OCI-LY7 (cell line): ENCODE measurements around the gene PEX14. TPM values are rescaled to one million over a fixed set of nuclear protein-coding genes. Genes with fewer than 3 reads are reported as not detected.

Experiments used
- BruUV-seq: library from RNA; stranded (reverse); fragments of 400-500 nt; replicated peaks from 2 replicates; lab custom pipeline; 2021; lab: Mats Ljungman, UMichigan
- CTCF ChIA-PET: fragments of 300-600 bp; sonication (Branson Sonifier 250); formaldehyde crosslinking; loops from one replicate; lab custom pipeline; 2022; ENCODE audit warnings: antibody characterized with exemption; ENCODE audit not compliant: unreplicated experiment; lab: Charles Lee
- POLR2A ChIA-PET: fragments of 300-600 bp; sonication (Branson Sonifier 250); formaldehyde crosslinking; loops from one replicate; lab custom pipeline; 2022; ENCODE audit warnings: antibody characterized with exemption; lab: Charles Lee
- DNase-seq: peaks from one replicate; pipeline ENCODE4 v3.0.0-alpha.2; 2015; ENCODE audit warnings: low spot score
- H2AFZ ChIP-seq: fragments of 200-600 bp; sonication (generic), shearing (Covaris generic); 2 replicates; pipeline ENCODE4 v1.6.1; 2014; ENCODE audit warnings: mild to moderate bottlenecking, antibody characterized with exemption, low read length, moderate library complexity
- H3K27ac ChIP-seq: fragments of 200-600 bp; sonication (generic); 2 replicates; pipeline ENCODE4 v1.5.1; 2014; ENCODE audit warnings: mixed run types, low read depth, mild to moderate bottlenecking, moderate library complexity, low read length, inconsistent platforms; ENCODE audit not compliant: poor library complexity, severe bottlenecking
- H3K36me3 ChIP-seq: fragments of 200-600 bp; sonication (generic); 2 replicates; pipeline ENCODE4 v1.6.1; 2014; ENCODE audit warnings: mild to moderate bottlenecking, antibody characterized with exemption, low read length, moderate library complexity, mixed read lengths; ENCODE audit not compliant: insufficient read depth
- H3K4me1 ChIP-seq: fragments of 200-600 bp; sonication (generic); 2 replicates; pipeline ENCODE4 v1.5.1; 2014; ENCODE audit warnings: mild to moderate bottlenecking, low read length; ENCODE audit not compliant: insufficient read depth, poor library complexity, severe bottlenecking
- H3K4me2 ChIP-seq: fragments of 200-600 bp; sonication (generic); 2 replicates; pipeline ENCODE4 v1.6.1; 2014; ENCODE audit warnings: mild to moderate bottlenecking, low read length
- H3K4me3 ChIP-seq: fragments of 200-600 bp; sonication (generic); 2 replicates; pipeline ENCODE4 v1.5.1; 2014; ENCODE audit warnings: mild to moderate bottlenecking, low read depth, low read length; ENCODE audit not compliant: poor library complexity, severe bottlenecking
- H3K79me2 ChIP-seq: fragments of 200-600 bp; sonication (generic); 2 replicates; pipeline ENCODE4 v1.6.1; 2016; ENCODE audit warnings: low read depth, mild to moderate bottlenecking, low read length, moderate library complexity, mixed read lengths; ENCODE audit not compliant: insufficient read depth
- H3K9me2 ChIP-seq: fragments of 200-600 bp; sonication (generic); 2 replicates; pipeline ENCODE4 v1.6.1; 2016; ENCODE audit warnings: mild to moderate bottlenecking, low read length, mixed read lengths; ENCODE audit not compliant: insufficient read depth
- H3K9me3 ChIP-seq: fragments of 200-600 bp; sonication (generic); 2 replicates; pipeline ENCODE4 v1.6.1; 2014; ENCODE audit warnings: mild to moderate bottlenecking, mixed run types, low read length, mixed read lengths
- H4K20me1 ChIP-seq: fragments of 200-600 bp; sonication (generic); 2 replicates; pipeline ENCODE4 v1.6.1; 2014; ENCODE audit warnings: mild to moderate bottlenecking, antibody characterized with exemption, low read length, moderate library complexity, mixed read lengths; ENCODE audit not compliant: insufficient read depth
- CTCF ChIP-seq: fragments of 200-600 bp; sonication (generic); conservative IDR thresholded peaks from 2 replicates; pipeline ENCODE4 v1.5.1; 2014; ENCODE audit warnings: mild to moderate bottlenecking, antibody characterized with exemption, low read length, moderate library complexity, mixed read lengths
- EZH2phosphoT487 ChIP-seq: fragments of 200-600 bp; sonication (generic); IDR thresholded peaks from 2 replicates; pipeline ENCODE4 v1.6.1; 2018; ENCODE audit warnings: low read depth, borderline replicate concordance, mild to moderate bottlenecking, mixed run types, antibody characterized with exemption, low read length, moderate library complexity, mixed read lengths
- intact Hi-C: fragments of 100-400 bp; cut with micrococcal nuclease; formaldehyde crosslinking; loops from one replicate; pipeline ENCODE4 v1.10.0; 2022; ENCODE audit not compliant: unreplicated experiment
- total RNA-seq, 2 experiments: library from RNA; depleted of rRNA in 1 of 2; stranded (reverse); fragments of >200 nt in 1 of 2; shearing (Covaris generic) in 1 of 2; gene quantifications; 2 replicates each; pipeline ENCODE4 v1.2.3, GENCODE V29; 2014 to 2022

Gene PEX14
- total RNA-seq, 2 experiments from 2014 or later: 14.6 to 24.3 TPM

GRCh38 chr1:10530756-10531495, 56.2 kb downstream of the PEX14 start:
- intact Hi-C loops: no loop called here

GRCh38 chr1:10532362-10532761, 57.6 kb downstream of the PEX14 start:
- Histone ChIP-seq H3K4me2 (no peak overlapping the region), H3K36me3 (peaks cover 7% of the 10 kb centered on the region; the same call in 1 of the 2 replicates), H3K4me3 (no peak overlapping the region), H4K20me1 (peaks cover 7% of the 10 kb centered on the region; the same call in 1 of the 2 replicates), H3K9me3 (no peaks in the 10 kb centered on the region), H3K9me2 (no peaks in the 10 kb centered on the region), H3K79me2 (no peaks in the 10 kb centered on the region), H2AFZ (no peak overlapping the region), H3K4me1 (no peaks in the 10 kb centered on the region), H3K27ac (no peak overlapping the region)
- ChIA-PET POLR2A (no interaction called here), CTCF (no interaction called here)
- no peak for DNase-seq
- TF ChIP-seq CTCF (no peak), EZH2phosphoT487 (no peak)
- BruUV-seq: no TSS peak
- intact Hi-C loops: no loop called here

More at GRCh38 chr1:10530756-10531495, 56.2 kb downstream of the PEX14 start:
- Histone ChIP-seq H2AFZ (no peak overlapping the region), H3K4me3 (no peak overlapping the region), H3K27ac (no peak overlapping the region), H3K4me2 (no peak overlapping the region), H3K9me3 (no peaks in the 10 kb centered on the region), H4K20me1 (peaks cover 7% of the 10 kb centered on the region; the same call in 1 of the 2 replicates), H3K4me1 (no peaks in the 10 kb centered on the region), H3K9me2 (no peaks in the 10 kb centered on the region), H3K36me3 (no peaks in the 10 kb centered on the region), H3K79me2 (no peaks in the 10 kb centered on the region)
- BruUV-seq: no TSS peak
- DNase-seq: no peak
- ChIA-PET POLR2A (no interaction called here), CTCF (no interaction called here)
- no peak for TF ChIP-seq CTCF
- TF ChIP-seq EZH2phosphoT487: no peak

GRCh38 chr1:10534519-10534918, 59.8 kb downstream of the PEX14 start:
- BruUV-seq: no TSS peak
- H3K4me2 ChIP-seq: no peak overlapping the region

More at GRCh38 chr1:10534519-10534918, 59.8 kb downstream of the PEX14 start:
- H3K9me2 ChIP-seq: no peaks in the 10 kb centered on the region
- H3K27ac ChIP-seq: no peak overlapping the region
- H2AFZ ChIP-seq: no peak overlapping the region
- TF ChIP-seq CTCF (no peak), EZH2phosphoT487 (no peak)
- no peaks in the 10 kb centered on the region for H3K9me3 ChIP-seq
- intact Hi-C loops: no loop called here
- no peak overlapping the region for H3K4me3 ChIP-seq
- no peak for DNase-seq
- H3K79me2 ChIP-seq: no peaks in the 10 kb centered on the region
- CTCF ChIA-PET: no interaction called here
- no peaks in the 10 kb centered on the region for H3K4me1 ChIP-seq
- H4K20me1 ChIP-seq: peaks cover 4% of the 10 kb centered on the region; the same call in 1 of the 2 replicates
- POLR2A ChIA-PET: interaction anchor here (0.7 kb wide), 1 partner anchor 808 kb away, joined by 3 read pairs; no protein-coding TSS in a partner anchor
- H3K36me3 ChIP-seq: peaks cover 7% of the 10 kb centered on the region; the same call in 1 of the 2 replicates
